WERI-Rb-1 (cell line): Measurements from ENCODE around the gene ADCK2.
"Not testable (repeated sequence)": the region's sequence is repeated elsewhere in the genome, so short reads cannot be mapped to it uniquely, and the experiment has no call there.

Experiments
- DNase-seq: peaks from one replicate; pipeline ENCODE4 v3.0.0-alpha.2; 2020
- H3K27ac ChIP-seq: fragments of 250-450 bp; sonication (Bioruptor Pico); 2 replicates; pipeline ENCODE4 v1.5.1; 2020; ENCODE audit warnings: mild to moderate bottlenecking, moderate library complexity
- H3K27me3 ChIP-seq: fragments of 250-450 bp; sonication (Bioruptor Pico); 2 replicates; pipeline ENCODE4 v1.5.1; 2021; ENCODE audit warnings: mild to moderate bottlenecking, low read depth, moderate library complexity; ENCODE audit not compliant: insufficient read depth, severe bottlenecking
- H3K36me3 ChIP-seq: fragments of 250-450 bp; sonication (Bioruptor Pico); 2 replicates; pipeline ENCODE4 v1.5.1; 2020; ENCODE audit warnings: mild to moderate bottlenecking, moderate library complexity
- H3K4me3 ChIP-seq: 2 replicates; pipeline ENCODE4 v1.5.1; 2011; ENCODE audit warnings: low read depth, mild to moderate bottlenecking, control low read depth, low read length
- H3K9me3 ChIP-seq: fragments of 250-450 bp; sonication (Bioruptor Pico); 2 replicates; pipeline ENCODE4 v1.5.1; 2021; ENCODE audit warnings: mild to moderate bottlenecking, moderate library complexity; ENCODE audit not compliant: severe bottlenecking
- TF ChIP-seq, protein P1 (sequence below): IDR thresholded peaks from 2 replicates; pipeline ENCODE4 v1.5.1; 2011; ENCODE audit warnings: low read depth, mild to moderate bottlenecking, control low read depth, inconsistent platforms, low read length

Gene ADCK2

DNA sequence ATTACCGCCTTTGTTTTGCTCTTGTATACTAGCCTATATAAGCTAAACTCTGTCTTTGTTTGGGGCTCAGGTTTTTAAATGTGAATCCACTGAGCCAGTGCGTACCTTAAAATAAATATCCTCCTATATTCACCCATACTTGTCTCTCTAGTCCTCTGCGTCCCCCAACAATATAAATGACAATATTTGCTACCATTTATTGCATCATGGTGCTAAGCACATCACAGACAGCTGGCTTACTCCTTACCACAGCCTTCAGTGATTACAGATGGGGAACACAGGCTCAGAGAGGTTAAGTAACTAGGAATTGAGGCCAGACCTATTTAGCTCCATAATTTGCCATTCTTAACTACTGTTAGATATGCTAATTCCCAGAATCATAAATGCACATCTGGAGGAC is 3.4 kb upstream of the ADCK2 start:
- Histone ChIP-seq H3K27me3 (no peaks in the 10 kb centered on the region), H3K9me3 (no peaks in the 10 kb centered on the region), H3K27ac (no peak overlapping the region), H3K36me3 (no peaks in the 10 kb centered on the region), H3K4me3 (no peak overlapping the region)
- DNase-seq, result no peak
- TF ChIP-seq, protein P1, sequence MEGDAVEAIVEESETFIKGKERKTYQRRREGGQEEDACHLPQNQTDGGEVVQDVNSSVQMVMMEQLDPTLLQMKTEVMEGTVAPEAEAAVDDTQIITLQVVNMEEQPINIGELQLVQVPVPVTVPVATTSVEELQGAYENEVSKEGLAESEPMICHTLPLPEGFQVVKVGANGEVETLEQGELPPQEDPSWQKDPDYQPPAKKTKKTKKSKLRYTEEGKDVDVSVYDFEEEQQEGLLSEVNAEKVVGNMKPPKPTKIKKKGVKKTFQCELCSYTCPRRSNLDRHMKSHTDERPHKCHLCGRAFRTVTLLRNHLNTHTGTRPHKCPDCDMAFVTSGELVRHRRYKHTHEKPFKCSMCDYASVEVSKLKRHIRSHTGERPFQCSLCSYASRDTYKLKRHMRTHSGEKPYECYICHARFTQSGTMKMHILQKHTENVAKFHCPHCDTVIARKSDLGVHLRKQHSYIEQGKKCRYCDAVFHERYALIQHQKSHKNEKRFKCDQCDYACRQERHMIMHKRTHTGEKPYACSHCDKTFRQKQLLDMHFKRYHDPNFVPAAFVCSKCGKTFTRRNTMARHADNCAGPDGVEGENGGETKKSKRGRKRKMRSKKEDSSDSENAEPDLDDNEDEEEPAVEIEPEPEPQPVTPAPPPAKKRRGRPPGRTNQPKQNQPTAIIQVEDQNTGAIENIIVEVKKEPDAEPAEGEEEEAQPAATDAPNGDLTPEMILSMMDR, result no peak

DNA sequence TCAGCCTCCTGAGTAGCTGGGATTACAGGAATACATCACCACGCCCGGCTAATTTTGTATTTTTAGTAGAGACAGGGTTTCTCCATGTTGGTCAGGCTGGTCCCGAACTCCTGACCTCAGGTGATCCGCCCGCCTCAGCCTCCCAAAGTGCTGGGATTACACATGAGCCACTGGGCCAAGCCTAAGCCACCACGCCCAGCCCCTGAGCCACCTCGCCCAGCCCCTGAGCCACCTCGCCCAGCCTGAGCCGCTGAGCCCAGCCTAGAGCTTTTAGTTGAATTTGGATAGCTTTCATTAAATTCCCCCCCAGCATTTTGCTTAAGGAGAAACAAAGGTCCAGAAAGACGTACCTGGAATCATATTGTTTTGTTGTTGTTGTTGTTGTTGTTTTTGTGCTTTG is 2.9 kb upstream of the ADCK2 start:
- H3K4me3 ChIP-seq, H3K9me3 ChIP-seq, H3K36me3 ChIP-seq, H3K27me3 ChIP-seq, H3K27ac ChIP-seq, DNase-seq: not testable (repeated sequence)

DNA sequence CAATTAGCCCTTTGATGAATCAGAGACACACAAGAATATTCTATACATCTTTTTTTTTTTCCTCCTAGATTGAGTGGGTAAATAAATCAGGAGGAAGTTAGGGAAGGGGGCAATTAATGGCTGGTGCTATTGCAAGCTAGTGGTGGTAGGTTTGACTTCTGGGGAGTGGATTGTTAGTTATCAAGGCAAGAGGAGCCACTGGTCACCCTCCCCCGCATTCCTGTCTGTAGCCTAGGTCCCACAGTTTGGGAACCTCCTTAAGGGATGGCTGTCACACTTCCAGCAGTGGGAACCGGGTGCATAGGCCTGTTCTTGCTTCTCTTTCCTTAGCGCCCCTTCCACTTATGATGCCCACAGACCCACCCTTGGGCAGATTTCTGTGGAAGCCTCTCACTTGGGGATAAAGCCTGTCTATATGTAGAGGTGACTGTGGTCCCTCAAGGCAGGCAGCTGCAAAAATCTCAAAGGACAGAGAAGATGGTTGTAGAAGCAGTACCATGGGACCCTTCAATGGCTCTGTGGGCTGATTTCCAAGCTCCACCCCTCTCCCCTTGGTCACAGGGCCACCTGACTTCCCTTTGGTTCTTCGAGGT is 2.3 kb upstream of the ADCK2 start:
- Histone ChIP-seq H3K27me3 (no peaks in the 10 kb centered on the region), H3K9me3 (no peaks in the 10 kb centered on the region), H3K4me3 (no peak overlapping the region), H3K27ac (no peak overlapping the region), H3K36me3 (no peaks in the 10 kb centered on the region)
- DNase-seq, result no peak
- TF ChIP-seq, protein P1, result no peak

DNA sequence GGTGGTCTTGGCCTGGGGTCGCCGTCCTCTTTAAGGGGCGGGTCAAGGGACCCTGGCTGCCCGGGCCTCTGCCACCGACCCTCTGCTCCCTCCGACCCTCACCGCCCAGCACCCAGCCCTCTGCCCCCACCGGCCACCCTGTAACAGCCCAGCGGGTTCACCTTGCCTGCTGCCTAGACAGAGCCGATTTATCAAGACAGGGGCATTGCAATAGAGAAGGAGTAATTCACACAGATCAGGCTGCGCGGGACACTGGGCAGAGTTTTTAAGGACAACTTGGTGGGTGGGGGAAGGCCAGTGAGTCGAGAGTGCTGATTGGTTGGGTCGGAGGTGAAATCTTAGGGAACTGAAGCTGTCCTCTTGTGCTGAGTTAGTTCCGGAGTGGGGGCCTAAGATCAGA is 779 bp upstream of the ADCK2 start:
- TF ChIP-seq, protein P1, result no peak
- Histone ChIP-seq H3K4me3 (peak overlapping the region; percentile 42), H3K36me3 (peaks cover 14% of the 10 kb centered on the region), H3K27ac (0 out of 2 replicates have a peak overlapping the region, but pooled peaks have one; percentile 21), H3K27me3 (no peaks in the 10 kb centered on the region), H3K9me3 (no peaks in the 10 kb centered on the region)
- DNase-seq, result peak; percentile 37

DNA sequence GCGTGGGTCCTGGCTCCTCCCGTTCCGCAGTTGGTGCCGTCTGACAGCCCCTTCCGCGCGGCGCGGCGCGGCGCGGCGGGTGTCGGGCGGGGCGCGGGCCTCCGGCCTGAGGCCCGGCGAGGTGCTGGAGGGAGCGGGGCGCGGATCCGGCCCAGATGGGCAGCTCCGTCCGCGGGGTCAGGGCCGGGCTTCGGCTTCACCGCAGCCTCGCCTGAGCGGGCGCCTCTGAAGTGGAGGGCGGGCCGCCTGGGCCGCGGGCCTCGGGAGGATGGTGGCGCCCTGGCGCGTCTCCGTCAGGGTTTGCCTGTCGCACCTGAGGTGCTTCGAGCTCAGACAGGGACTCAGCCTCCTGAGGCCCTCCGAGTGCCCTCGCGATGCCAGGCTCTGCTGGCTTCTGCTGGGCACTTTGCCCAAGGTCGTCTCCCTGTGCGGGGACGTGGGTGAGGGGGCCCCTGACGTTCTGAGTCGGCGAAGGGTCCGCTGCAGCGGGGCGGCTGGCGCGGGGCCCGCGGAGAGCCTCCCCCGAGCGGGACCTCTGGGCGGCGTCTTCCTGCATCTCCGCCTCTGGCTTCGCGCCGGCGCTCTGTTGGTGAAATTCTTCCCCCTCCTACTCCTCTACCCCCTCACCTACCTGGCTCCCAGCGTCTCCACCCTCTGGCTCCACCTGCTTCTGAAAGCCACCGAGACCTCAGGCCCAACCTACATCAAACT is 473 bp downstream of the ADCK2 start:
- peak; percentile 47 for DNase-seq
- H3K27ac ChIP-seq, result peak overlapping the region; percentile 64

DNA sequence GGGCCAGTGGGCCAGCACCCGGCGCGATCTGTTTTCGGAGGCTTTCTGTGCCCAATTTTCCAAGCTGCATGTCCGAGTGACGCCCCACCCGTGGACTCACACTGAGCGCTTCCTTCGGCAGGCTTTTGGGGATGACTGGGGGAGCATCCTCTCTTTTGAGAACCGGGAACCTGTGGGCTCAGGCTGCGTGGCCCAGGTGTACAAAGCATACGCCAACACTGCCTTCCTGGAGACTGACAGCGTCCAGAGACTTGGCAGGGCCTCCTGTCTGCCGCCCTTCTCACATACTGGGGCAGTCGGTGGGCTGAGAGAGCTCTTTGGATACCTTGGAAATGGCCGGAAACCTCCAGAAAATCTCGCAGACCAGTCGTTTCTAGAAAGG is 1.0 kb downstream of the ADCK2 start:
- H3K4me3 ChIP-seq, result peak overlapping the region; percentile 76
- TF ChIP-seq, protein P1, result no peak
- H3K27ac ChIP-seq, result no peak overlapping the region
- no peaks in the 10 kb centered on the region for H3K27me3 ChIP-seq
- DNase-seq, result no peak
- H3K36me3 ChIP-seq, result peaks cover 22% of the 10 kb centered on the region
- no peaks in the 10 kb centered on the region for H3K9me3 ChIP-seq

More for the DNA sequence above, 473 bp downstream of the ADCK2 start:
- peaks cover 22% of the 10 kb centered on the region for H3K36me3 ChIP-seq
- peak overlapping the region; percentile 76 for H3K4me3 ChIP-seq
- no peaks in the 10 kb centered on the region for H3K27me3 ChIP-seq
- no peaks in the 10 kb centered on the region for H3K9me3 ChIP-seq
- TF ChIP-seq, protein P1, result no peak
